ENCODE data around the gene RALGAPA2.

DNA sequence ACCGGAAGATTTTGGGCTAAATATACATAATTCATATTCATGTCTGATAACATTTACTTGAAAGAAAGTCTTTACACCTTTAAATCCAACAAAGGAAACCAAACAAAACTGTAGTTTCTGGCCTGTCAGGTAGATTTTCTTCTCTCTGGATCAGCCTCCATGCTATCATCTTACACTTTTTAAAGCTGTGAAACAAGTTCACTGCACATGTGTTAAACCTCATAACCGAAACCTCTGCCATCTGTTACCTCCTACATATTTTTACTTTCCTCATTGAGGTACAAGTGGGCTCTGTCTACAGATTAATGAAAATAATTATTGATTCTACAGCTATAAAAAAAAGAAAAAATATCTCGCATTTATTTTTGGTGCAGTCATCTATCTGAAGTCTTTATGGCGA is 149.9 kb downstream of the RALGAPA2 start:
- TF ChIP-seq, protein P1, sequence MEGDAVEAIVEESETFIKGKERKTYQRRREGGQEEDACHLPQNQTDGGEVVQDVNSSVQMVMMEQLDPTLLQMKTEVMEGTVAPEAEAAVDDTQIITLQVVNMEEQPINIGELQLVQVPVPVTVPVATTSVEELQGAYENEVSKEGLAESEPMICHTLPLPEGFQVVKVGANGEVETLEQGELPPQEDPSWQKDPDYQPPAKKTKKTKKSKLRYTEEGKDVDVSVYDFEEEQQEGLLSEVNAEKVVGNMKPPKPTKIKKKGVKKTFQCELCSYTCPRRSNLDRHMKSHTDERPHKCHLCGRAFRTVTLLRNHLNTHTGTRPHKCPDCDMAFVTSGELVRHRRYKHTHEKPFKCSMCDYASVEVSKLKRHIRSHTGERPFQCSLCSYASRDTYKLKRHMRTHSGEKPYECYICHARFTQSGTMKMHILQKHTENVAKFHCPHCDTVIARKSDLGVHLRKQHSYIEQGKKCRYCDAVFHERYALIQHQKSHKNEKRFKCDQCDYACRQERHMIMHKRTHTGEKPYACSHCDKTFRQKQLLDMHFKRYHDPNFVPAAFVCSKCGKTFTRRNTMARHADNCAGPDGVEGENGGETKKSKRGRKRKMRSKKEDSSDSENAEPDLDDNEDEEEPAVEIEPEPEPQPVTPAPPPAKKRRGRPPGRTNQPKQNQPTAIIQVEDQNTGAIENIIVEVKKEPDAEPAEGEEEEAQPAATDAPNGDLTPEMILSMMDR (IDR thresholded peaks at IDR 0.05) = no peak
- TF ChIP-seq POLR2A (IDR thresholded peaks at IDR 0.05) (no peak), EP300 (IDR thresholded peaks at IDR 0.05) (no peak)

Data from tibial nerve (tissue), 4 donors.